GM19395 (cell line): ENCODE measurements around the gene VSIG10L2.
"Not testable (repeated sequence)": the region's sequence is repeated elsewhere in the genome, so short reads cannot be mapped to it uniquely, and the experiment has no call there.

Experiments used
- ATAC-seq: cut with Tn5 transposase; IDR thresholded peaks from one replicate; pipeline ENCODE4 v1.9.1; 2021; ENCODE audit warnings: mild to moderate bottlenecking, moderate library complexity; ENCODE audit not compliant: unreplicated experiment

VSIG10L2 gene

DNA sequence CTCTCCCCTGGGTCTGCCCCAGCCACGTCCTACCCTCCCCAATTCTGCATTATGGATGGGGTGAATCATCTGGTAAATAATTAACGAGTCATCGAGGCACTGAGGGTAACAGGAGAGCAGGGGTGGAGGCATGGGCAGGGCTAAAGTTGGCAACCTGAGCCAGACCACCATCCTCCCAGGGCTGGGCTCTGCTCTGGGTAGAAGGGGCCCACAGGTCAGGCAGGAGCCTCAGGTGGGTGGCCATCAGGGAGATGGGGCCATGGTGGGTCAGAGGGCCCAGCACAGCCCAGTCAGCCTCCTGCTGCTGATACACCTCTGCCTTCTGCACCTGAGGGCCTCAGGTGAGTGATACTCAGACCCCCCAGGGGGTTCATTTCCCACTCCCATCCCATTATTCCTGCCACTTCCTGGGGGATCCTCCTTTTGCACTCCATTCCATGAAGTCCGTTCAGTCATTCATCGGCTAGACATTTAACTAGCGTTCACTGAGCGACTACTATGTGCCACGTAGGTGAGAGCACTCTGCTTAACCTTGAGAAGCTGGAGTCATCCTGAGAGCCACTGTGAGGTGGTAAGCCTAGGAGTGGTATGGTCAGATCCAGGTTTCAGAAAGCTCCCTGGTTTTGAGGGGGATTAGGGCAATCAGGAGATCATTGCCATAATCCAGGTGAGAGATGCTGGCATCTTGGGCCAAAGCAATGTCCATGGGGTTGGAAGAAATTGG, at the start of gene VSIG10L2:
Gene VSIG10L2, plus strand, starts transcription at position 248 of the 724 bp plus-strand sequence. Its CDS starts 12 bp downstream, at position 260.
- ATAC-seq, result no peak

DNA sequence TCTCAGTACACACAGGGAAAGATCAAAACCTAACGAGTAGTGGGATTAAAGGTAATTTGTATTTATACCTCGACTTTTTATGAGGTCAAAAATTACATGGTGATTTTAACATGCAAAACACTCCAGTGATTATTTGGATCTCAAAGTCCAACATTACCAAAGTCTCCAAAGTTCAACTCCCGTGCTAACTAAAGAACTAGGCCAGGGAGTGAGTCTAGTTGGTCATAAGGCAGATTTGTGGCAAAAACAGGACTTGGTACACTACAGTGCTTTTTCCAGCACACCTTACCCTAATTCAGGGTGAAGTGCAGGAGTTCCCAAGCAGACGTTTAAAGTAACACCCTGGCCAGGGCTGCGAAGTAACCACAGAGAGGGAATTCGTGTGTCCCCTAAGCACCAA, 44.0 kb upstream of the VSIG10L2 start:
- ATAC-seq, result no peak

DNA sequence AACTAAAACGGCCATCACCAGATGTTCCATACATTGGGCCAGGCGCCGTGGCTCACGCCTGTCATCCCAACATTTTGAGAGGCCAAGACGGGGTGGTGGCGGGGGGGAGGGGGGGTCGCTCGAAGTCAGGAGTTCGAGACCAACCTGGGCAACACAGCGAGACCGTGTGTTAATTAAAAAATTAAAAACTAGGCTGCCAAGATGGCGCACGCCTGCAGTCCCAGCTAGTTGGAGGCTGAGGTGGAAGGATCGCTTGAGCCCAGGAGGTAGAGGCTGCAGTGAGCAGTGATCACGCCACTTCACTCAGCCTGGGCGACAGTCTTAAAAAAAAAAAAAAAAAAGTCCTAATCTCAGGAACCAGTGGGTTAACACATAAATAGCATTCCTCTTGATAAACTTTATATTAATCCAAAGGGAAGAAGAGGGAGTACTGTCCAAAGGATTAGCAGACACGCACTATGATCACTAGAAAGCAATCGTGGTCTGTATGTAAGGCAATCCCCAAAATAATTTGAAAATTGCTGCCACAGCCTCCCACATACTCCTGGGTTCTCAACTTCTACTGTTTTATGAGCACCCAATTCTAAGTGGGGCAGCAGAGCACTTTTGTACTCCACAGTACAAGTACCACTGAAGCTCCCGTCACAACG, 43.4 kb upstream of the VSIG10L2 start:
- peak; percentile 32 for ATAC-seq

DNA sequence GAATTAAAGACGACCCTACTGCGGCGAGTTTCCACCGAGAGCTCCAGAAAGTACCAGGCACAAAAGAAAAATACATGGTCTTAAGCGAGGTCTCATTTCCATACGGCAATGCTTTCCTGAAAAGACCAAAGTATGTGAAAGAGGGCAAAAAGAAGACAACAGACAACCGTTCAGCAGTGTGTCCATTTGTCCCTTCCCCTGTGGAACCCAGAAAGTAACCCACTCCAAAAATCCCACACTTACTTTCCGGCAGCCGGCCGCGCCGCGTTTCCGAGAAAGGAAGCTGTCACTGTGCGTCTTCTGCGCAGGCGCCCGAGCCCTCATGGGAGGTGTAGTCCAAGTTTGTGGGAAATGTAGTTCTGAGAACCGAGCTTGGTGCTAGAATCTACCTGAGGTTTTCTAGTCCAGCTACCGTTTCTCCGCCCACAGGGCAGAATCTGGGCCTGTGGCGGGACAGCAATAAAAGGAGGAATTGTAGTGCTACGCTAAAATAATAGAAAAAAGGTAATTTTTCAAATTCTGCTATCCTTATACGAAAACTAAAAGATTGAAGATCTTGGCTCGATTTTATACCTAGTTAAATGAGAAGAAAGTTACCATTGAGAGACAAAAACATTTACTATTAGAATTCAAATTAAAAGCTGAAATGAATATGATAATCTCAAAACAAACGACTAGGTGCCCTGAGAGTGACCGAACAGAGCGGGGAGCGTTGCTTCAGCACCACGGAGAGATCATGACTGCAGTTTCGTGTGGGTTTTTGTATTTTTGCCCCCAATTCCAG, 42.7 kb upstream of the VSIG10L2 start, which contains the start of gene PUS3:
Gene PUS3, minus strand, starts transcription at position 280 of the 784 bp plus-strand sequence. CDS start 6,922 bp downstream, outside the sequence.
- peak; percentile 99 for ATAC-seq

DNA sequence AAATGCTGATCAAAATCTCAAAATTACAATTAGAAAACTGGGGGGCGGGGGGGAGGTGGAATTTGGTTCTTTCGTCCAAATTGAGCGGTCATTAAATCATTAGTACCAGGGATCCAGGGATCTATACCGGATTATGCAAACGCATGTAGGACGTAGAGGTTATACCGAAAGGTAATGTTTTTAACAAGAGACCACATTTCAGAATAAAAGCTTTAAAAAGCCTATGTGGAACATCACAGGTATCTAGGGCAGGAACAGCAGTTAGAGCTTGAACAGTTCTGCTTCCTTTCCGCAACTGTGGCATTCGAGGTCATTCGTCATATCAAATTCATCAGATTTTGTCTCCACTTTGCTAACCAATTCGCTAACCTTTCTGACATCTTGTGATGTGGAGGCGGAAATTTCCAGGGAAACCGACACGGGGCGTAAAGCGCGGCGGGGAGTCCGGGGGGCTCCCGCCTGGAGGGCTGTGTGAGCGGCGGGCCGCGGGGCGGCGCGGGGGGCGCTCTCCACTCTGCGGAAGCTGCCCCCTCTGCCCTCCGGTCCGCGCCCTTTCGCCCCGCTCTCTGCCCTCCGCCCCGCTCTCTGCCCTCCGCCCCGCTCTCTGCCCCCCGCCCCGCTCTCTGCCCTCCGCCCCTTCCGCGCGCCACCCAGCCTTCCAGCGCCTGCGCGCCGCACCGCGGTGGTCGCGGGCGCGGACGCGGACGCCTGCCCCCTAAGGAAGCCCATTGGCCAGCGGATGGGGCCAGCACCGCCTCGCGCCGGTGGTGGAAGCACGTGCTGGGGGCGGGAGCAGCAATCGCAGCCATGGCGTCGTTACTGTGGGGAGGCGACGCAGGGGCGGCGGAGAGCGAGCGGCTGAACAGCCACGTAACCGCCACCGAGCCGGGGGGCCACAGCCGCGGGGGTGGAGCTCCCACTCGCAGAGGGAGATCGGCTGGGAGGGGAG, 41.9 kb upstream of the VSIG10L2 start, which contains the start of gene DDX25:
Gene DDX25, plus strand, starts transcription at position 798 of the 949 bp plus-strand sequence. Its CDS starts 10 bp downstream, at position 808.
- no peak for ATAC-seq

DNA sequence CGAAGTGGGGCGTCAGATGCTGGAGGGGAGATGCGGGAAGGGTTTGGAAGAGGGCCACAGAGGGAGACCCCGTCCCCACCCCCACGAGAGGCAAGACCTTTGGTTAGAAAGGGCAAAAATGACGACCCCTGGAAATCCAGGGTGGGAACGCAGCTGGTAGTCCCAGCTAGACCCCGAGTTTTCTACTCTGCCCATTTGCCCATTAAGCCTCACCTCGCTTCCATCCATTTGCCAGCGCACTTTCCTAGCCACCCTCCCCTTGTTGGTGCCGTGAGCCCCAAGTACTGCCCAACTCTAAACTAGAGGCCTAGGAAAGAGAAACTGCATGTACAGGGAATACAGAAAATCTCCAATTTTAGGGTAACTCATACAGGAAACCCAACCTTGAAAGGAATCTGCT, 41.2 kb upstream of the VSIG10L2 start:
- ATAC-seq, result no peak

DNA sequence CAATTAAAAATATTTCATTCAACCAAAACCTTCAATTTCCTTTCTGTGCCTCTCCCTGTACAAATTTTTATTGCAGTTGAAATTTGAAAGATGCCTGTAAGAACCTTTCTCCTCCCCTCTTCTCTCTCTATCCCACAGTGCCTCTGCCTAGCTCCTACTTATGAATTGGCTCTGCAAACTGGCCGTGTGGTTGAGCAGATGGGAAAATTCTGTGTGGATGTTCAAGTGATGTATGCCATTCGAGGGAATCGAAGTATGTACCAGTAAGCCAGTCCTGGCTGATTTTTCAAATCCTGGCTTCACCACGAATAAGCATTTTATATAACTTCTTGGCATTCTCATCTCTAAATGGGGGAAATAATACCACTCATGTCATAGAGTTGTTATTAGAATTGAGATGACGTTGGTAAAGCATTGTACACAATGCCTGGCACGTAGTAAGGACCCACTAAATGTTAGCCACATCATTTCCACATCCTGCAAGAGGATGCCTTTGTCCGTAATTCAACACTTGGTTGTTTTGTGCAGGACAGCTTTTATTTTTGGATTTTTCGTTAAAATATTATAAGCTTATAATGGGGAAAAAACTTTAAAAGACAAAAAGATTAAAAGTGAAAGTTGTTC, 35.5 kb upstream of the VSIG10L2 start:
- ATAC-seq, result no peak

DNA sequence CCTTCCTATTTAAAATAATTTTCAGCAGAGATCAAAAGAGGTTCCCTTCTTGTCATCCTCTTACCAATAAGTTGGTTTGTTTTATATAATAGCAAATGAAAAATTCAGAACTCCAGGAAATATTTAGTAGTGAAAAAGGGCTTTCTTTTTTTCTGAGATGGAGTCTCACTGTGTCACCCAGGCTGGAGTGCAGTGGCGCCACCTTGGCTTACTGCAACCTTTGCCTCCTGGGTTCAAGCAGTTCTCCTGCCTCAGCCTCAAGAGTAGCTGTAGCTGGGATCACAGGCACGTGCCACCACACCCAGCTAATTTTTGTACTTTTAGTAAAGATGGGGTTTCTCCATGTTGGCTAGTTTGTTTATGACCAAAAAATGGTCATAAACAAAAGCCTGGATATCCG, 31.2 kb upstream of the VSIG10L2 start:
- ATAC-seq, result not testable (repeated sequence)

DNA sequence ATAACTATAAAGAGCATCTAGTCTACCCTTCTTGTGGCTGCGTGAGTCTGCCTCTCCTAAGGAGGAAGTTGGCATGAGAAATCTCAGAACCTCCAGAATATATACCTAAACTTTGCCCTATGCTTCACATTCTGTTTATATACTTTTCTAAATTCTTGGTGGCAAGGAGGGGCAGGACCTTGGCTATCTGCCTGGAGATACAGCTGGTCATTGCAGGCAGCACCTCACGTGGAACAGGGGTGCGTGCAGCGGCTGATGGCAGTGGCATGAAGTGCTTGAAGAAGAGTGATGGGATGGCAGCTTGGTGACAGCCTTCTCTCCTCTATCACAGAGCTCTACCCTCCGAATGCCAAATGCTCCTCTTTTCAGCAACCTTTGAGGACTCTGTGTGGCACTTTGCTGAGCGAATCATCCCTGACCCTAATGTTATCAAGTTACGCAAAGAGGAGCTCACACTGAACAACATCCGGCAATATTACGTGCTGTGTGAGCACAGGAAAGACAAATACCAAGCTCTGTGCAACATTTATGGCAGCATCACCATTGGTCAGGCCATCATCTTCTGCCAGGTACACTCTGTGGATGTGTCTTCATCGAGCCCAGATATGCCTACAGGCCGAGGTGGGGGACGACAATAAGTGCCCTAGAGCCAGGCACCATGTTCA, 29.0 kb upstream of the VSIG10L2 start:
- no peak for ATAC-seq

DNA sequence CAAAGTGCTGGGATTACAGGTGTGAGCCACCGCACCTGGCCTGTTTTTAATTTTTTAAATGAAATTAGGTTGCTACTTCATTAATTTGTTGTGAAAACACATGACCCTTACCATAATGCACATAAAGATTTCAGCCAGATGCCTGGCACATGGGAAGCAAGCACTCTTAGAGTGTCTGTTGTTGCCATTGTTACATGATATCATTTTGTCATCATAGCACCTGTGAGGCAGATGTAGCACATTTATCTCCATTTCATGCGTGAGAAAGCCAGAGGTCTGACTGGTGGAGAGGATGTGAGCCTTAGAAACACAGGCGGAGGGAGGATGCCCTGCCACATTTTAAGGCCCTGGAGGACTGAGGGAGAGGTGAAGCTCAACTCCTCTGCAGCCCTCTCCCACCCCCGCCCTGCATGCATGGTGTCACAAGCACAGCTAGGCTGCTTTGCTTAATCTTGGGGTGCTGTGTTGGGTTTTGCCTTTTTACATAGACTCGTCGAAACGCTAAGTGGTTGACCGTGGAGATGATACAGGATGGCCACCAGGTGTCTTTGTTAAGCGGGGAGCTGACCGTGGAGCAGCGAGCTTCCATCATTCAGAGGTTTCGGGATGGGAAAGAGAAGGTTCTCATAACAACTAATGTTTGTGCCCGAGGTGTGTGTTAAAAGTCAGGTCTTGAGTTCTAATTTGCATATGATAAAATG, 27.6 kb upstream of the VSIG10L2 start:
- ATAC-seq, result no peak

DNA sequence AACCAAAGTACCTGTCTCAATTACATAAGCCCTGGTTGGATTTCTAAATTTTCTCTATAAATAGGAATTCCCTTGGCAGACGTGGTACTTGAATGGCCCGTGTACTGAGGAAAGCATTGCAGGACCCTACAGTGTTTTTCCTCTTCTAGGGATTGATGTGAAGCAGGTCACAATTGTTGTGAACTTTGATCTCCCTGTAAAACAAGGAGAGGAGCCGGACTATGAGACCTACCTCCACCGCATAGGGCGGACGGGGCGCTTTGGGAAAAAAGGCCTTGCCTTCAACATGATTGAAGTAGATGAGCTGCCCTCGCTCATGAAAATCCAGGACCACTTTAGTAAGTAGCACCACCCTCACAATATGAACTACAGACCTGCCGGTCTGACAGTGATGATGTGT, 24.8 kb upstream of the VSIG10L2 start:
- ATAC-seq, result no peak

DNA sequence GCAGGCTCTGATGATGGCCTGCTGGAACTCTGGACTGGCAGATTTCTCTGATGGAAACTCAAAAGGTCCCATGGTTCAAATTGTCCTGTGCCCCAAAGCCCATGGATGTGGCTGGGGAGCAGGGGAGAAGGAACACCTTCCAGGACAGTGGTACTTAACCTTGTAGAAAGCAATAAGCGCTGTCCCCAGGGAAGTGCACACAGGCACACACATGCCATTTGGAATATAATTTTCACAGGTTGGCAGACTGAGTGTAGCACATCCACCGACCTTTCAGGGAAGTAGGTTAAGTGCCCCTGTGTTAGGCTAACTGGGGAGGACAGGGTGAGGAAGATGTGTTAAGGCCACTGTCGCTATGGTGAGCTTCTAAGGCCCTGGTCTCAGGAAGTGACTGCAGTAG, 23.7 kb upstream of the VSIG10L2 start:
- no peak for ATAC-seq

DNA sequence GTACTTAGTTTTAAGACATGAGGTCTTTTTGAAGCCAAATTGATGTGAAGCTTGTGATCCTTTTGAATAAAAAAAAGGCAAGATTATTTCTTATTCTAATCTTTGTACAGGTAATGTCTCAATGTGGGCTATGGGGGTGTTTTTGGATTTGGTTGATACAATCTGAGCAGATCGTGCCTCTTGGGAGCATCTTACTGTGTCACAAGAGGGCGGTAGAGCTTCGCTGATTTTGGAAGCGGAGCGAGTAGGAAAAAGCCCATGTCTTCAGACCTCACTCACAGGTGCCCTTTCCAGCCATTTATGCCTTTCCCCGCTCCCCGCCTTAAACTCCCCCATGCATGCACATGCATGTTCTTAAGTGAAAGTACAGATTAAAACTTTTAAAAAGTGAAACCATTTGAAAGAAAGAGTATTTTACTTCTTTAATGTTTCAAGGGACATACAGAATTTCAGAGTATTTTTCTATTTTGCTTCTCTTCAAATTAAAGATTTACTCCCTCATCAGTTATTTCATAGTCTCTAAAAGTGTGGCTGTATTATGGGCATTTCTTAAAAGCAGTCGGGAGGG, 22.7 kb upstream of the VSIG10L2 start:
- ATAC-seq, result peak; percentile 80

DNA sequence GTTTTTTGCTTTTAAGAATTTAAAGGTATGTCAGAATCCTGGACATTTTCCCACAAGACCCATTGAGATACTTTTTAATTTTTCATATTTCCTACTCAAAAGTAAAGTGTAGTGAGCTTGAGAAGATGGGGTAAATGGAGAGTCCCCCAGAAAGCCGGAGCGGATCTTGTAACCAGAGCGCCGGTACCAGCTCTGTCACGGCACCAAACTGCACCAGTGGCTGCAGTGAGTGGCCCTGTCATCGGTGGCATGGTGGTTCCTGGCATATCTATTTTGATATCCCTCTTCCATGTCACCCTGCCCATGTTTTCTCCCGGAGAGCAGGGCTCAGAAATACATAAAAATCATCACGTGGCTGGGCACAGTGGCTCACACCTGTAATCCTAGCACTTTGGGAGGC, 22.2 kb upstream of the VSIG10L2 start:
- no peak for ATAC-seq

DNA sequence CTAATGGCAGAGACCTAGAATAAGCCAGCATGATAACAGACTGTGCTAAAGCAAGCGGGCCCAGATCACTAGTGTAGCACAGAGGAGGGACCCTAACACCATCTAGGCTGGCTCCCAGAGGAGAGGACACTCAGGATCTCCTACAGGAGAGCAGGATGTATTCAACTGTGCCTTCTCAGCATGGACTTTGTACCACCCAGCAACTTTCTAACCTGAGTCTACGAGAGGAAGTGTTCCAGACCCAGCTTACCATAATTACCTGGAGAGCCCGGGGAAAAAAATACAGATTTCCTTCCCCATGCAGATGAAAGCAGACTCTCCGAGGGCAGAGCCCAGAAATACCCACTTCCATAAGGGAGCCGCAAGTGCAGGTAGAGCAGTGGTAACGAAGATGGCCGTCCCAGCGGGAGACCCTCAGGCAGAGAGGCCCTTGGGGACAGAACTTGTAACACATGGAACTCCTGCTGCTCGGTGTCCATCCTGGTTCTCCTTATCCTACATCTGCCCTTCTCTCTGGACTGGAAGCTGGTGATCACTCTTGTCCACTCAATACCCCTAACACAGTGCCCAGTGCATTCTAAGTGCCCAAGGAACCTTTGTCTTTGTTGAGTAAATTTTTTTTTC, 21.3 kb upstream of the VSIG10L2 start:
- no peak for ATAC-seq

DNA sequence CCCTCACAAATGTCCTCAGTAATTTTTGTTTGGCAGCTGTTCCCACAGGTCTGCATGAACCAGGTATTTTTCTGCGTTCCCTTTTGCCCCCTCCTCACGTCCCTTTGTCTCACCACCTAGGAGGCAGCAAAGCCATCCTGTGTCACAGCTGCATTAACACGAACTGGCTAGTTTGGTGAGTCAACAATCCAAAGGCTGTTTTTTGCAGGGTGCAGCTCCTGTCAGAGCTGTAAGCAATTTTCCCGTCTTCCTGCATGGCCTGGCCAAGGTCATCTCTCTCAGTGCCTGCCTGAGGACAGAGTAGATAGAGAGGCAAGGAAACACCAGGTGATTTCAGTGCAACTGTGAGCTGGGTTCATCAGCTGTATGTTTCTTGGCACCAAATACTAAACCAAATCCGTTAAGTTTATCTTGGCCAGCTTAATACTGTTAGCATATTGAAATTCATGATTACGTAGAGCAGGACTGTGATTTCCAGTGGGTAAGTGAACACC, 20.6 kb upstream of the VSIG10L2 start:
- ATAC-seq, result no peak

DNA sequence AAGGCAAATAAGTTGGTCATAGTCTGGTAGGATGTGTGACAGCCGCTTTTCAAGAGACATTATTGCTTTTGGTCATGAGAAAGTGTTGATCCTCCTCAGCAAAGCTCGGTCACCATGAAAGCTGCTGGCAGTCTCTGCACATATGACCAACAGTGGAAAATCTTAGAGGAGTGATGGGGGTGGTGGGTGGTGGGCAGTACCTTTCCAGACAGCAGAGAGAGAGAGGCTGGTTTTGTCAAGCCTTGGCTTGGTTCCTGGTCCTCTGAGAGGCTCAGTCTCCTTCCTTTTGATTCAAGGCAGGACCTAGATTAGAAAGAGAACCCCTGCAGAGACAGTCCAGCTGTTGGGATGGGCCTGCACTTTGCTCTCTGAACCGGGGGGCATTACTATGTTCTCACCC, 20.0 kb upstream of the VSIG10L2 start:
- ATAC-seq, result no peak

DNA sequence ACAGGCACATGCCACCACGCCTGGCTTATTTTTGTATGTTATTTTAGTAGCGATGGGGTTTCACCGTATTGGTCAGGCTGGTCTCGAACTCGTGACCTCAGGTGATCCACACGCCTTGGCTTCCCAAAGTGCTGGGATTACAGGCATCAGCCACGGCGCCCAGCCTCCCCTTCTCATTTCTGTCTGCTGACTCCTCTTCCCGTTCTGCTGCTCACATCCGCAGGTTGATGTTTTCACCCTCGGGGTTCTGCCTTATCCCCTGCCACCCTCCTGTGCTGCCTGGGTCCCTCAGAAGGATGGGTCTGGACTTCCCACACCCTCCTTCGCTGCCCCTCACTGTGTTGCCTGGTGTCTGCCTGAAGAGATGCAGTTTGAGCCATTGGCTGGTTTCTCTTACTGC, 19.2 kb upstream of the VSIG10L2 start:
- ATAC-seq, result no peak
